GM12892 (cell line): Measurements from ENCODE around the gene RGCC.

Source experiments
- POLR2A ChIP-seq: IDR thresholded peaks from 2 replicates; pipeline ENCODE4 v1.6.1; 2011; ENCODE audit warnings: low read depth, low read length, control low read depth
- TAF1 ChIP-seq: IDR thresholded peaks from 2 replicates; pipeline ENCODE4 v1.6.1; 2011; ENCODE audit warnings: low read depth, mild to moderate bottlenecking, control low read depth, low read length, borderline replicate concordance

GRCh38 chr13:41454170-41454569, 3.2 kb upstream of the RGCC start:
- TF ChIP-seq POLR2A (no peak), TAF1 (no peak)
